ENCODE data around the gene PEX5.
"Not testable (repeated sequence)": the region's sequence is repeated elsewhere in the genome, so short reads cannot be mapped to it uniquely, and the experiment has no call there.

PEX5 gene

GRCh38 chr12:7241404-7242005, 52.0 kb downstream of the PEX5 start:
- Histone ChIP-seq H3K36me3 (ENCODE audit: insufficient read depth, low read length) (no peaks in the 10 kb centered on the region), H3K9me3 (ENCODE audit: low read length) (no peaks in the 10 kb centered on the region), H2AFZ (ENCODE audit: low read length) (no peak overlapping the region), H3K4me2 (ENCODE audit: low read length) (no peak overlapping the region), H3K79me2 (ENCODE audit: insufficient read depth, low read length) (no peaks in the 10 kb centered on the region), H3K9me2 (ENCODE audit: low read depth, low read length) (no peaks in the 10 kb centered on the region), H3F3A (ENCODE audit: insufficient read depth, low read length) (no peaks in the 10 kb centered on the region), H4K20me1 (ENCODE audit: insufficient read depth, low read length) (no peaks in the 10 kb centered on the region), H3K27me3 (ENCODE audit: insufficient read depth, low read length) (no peaks in the 10 kb centered on the region), H3K4me1 (ENCODE audit: insufficient read depth, low read length, severe bottlenecking) (no peaks in the 10 kb centered on the region), H3K27ac (ENCODE audit: low read depth, low read length, poor library complexity, severe bottlenecking) (no peak overlapping the region), H3K4me3 (ENCODE audit: low read depth, low read length, poor library complexity, severe bottlenecking) (no peak overlapping the region), H3K9ac (ENCODE audit: low read length) (no peak overlapping the region)
- TF ChIP-seq CTCF (IDR thresholded peaks at IDR 0.05; ENCODE audit: low read length) (no peak), EZH2 (IDR thresholded peaks at IDR 0.05; ENCODE audit: borderline replicate concordance, low read length) (no peak)

- Histone ChIP-seq H3K27me3 (ENCODE audit: insufficient read depth, low read length) (no peaks in the 10 kb centered on the region), H3K27ac (ENCODE audit: low read depth, low read length, poor library complexity, severe bottlenecking) (no peak overlapping the region), H3K9me3 (ENCODE audit: low read length) (no peaks in the 10 kb centered on the region), H3K4me2 (ENCODE audit: low read length) (no peak overlapping the region), H2AFZ (ENCODE audit: low read length) (no peak overlapping the region), H3K79me2 (ENCODE audit: insufficient read depth, low read length) (no peaks in the 10 kb centered on the region), H4K20me1 (ENCODE audit: insufficient read depth, low read length) (no peaks in the 10 kb centered on the region), H3K4me3 (ENCODE audit: low read depth, low read length, poor library complexity, severe bottlenecking) (no peak overlapping the region), H3K4me1 (ENCODE audit: insufficient read depth, low read length, severe bottlenecking) (no peaks in the 10 kb centered on the region), H3F3A (ENCODE audit: insufficient read depth, low read length) (no peaks in the 10 kb centered on the region), H3K9ac (ENCODE audit: low read length) (no peak overlapping the region), H3K36me3 (ENCODE audit: insufficient read depth, low read length) (no peaks in the 10 kb centered on the region), H3K9me2 (ENCODE audit: low read depth, low read length) (no peaks in the 10 kb centered on the region)
- TF ChIP-seq CTCF (IDR thresholded peaks at IDR 0.05; ENCODE audit: low read length) = no peak
- no peak for TF ChIP-seq EZH2 (IDR thresholded peaks at IDR 0.05; ENCODE audit: borderline replicate concordance, low read length)
Measured at GRCh38 chr12:7242176-7243101, 53.0 kb downstream of the PEX5 start.

- H4K20me1 ChIP-seq (ENCODE audit: insufficient read depth, low read length); H3K27me3 ChIP-seq (ENCODE audit: insufficient read depth, low read length); H3K4me2 ChIP-seq (ENCODE audit: low read length); H3K9me2 ChIP-seq (ENCODE audit: low read depth, low read length); H3K36me3 ChIP-seq (ENCODE audit: insufficient read depth, low read length); H3K9ac ChIP-seq (ENCODE audit: low read length); H3K9me3 ChIP-seq (ENCODE audit: low read length); H3K27ac ChIP-seq (ENCODE audit: low read depth, low read length, poor library complexity, severe bottlenecking); H2AFZ ChIP-seq (ENCODE audit: low read length); H3K79me2 ChIP-seq (ENCODE audit: insufficient read depth, low read length); H3K4me1 ChIP-seq (ENCODE audit: insufficient read depth, low read length, severe bottlenecking); H3F3A ChIP-seq (ENCODE audit: insufficient read depth, low read length); H3K4me3 ChIP-seq (ENCODE audit: low read depth, low read length, poor library complexity, severe bottlenecking): not testable (repeated sequence)
Measured at GRCh38 chr12:7251328-7251996, 62.0 kb downstream of the PEX5 start.
